ENCODE data around the gene SLC22A5. TPM values are rescaled to one million over a fixed set of nuclear protein-coding genes. Genes with fewer than 3 reads are reported as not detected.

The SLC22A5 gene
- total and polyA plus RNA-seq, 9 of the 15 experiments (the other 6 are each of a cell fraction or from before 2014, with no cell fraction given): 3.0 to 16.6 (median 8.3) TPM

GRCh38 chr5:132431632-132432031 is 62.1 kb downstream of the SLC22A5 start (continued):
- TF ChIP-seq, protein P1, sequence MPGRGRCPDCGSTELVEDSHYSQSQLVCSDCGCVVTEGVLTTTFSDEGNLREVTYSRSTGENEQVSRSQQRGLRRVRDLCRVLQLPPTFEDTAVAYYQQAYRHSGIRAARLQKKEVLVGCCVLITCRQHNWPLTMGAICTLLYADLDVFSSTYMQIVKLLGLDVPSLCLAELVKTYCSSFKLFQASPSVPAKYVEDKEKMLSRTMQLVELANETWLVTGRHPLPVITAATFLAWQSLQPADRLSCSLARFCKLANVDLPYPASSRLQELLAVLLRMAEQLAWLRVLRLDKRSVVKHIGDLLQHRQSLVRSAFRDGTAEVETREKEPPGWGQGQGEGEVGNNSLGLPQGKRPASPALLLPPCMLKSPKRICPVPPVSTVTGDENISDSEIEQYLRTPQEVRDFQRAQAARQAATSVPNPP (IDR thresholded peaks at IDR 0.05; ENCODE audit: borderline replicate concordance, insufficient read depth, insufficient read length): no peak
- TF ChIP-seq SLC30A9 (CRISPR knock-in tag; IDR thresholded peaks at IDR 0.05) (no peak), CXXC5 (CRISPR knock-in tag; IDR thresholded peaks at IDR 0.05) (no peak), ZNF668 (CRISPR knock-in tag; IDR thresholded peaks at IDR 0.05) (no peak), MAFG (tag; conservative IDR thresholded peaks at IDR 0.05) (no peak), FOXK1 (CRISPR knock-in tag; IDR thresholded peaks at IDR 0.05; ENCODE audit: borderline replicate concordance) (no peak), CHCHD3 (CRISPR knock-in tag; IDR thresholded peaks at IDR 0.05) (no peak), ZNF134 (CRISPR knock-in tag; conservative IDR thresholded peaks at IDR 0.05) (no peak)
- TF ChIP-seq, protein P2, sequence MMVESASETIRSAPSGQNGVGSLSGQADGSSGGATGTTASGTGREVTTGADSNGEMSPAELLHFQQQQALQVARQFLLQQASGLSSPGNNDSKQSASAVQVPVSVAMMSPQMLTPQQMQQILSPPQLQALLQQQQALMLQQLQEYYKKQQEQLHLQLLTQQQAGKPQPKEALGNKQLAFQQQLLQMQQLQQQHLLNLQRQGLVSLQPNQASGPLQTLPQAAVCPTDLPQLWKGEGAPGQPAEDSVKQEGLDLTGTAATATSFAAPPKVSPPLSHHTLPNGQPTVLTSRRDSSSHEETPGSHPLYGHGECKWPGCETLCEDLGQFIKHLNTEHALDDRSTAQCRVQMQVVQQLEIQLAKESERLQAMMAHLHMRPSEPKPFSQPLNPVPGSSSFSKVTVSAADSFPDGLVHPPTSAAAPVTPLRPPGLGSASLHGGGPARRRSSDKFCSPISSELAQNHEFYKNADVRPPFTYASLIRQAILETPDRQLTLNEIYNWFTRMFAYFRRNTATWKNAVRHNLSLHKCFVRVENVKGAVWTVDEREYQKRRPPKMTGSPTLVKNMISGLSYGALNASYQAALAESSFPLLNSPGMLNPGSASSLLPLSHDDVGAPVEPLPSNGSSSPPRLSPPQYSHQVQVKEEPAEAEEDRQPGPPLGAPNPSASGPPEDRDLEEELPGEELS (CRISPR knock-in tag; IDR thresholded peaks at IDR 0.05; ENCODE audit: borderline replicate concordance): no peak
